ENCODE results near the gene NFIC. TPM values are rescaled to one million over a fixed set of nuclear protein-coding genes. Genes with fewer than 3 reads are reported as not detected.

NFIC gene
- polyA plus RNA-seq, 2 of the 4 experiments (the other 2 are of a cell fraction) = 2.6 to 34.9 TPM

DNA sequence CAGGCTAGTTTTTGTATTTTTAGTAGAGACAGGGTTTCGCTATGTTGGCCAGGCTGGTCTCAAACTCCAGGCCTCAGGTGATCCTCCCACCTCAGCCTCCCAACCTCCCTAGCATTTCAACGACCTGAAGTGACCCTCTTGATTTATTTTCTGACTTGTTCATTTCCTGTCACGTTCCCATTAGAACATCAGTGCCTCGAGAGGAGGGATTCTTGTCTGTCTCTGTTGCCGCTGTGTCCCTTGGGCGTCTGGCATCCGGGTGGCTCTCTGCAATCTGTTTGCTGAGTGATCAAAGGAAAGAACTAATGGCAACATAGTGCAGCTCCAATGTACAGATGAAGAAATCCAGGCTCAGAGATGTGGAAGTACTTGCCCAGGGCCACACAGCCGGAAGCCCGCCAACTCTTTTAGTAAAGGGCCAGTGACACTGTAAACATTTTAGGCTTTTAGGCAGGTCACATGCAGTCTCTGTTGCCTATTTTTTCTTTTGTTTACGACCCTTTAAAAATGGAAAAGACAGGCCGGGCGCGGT, 47.5 kb downstream of the NFIC start:
- DNase-seq (ENCODE audit: low read depth in 1 of 2, low spot score in 1 of 2) (peak in 1 of 2 experiments; percentile 37), FAIRE-seq (no peak), ATAC-seq (no peak)
- ChIA-PET CTCF (interaction anchor here (1.5 to 3.0 kb wide), 2 partner anchors 15 to 34 kb away, joined by 3 to 15 read pairs; no protein-coding TSS in a partner anchor), POLR2A (no interaction called here)
- Histone ChIP-seq H3K9me3 (no peaks in the 10 kb centered on the region), H3K27ac (peak overlapping the region in 1 of 2 experiments; percentile 35; a peak in 1 of 6 replicates), H3K4me1 (peaks cover 10% of the 10 kb centered on the region; the same call in 2 of the 3 replicates), H3K4me2 (no peak overlapping the region), H3K4me3 (no peak overlapping the region)
- 70% methylated on average over 13 of the region's 13 CpGs for WGBS (ENCODE audit: missing lambda C conversion rate)
- TF ChIP-seq NFE2L2 (conservative IDR thresholded peaks at IDR 0.05; ENCODE audit: low read length) = no peak
- TF ChIP-seq MAFK (IDR thresholded peaks at IDR 0.05; ENCODE audit: partially characterized antibody) = peak; percentile 79

DNA sequence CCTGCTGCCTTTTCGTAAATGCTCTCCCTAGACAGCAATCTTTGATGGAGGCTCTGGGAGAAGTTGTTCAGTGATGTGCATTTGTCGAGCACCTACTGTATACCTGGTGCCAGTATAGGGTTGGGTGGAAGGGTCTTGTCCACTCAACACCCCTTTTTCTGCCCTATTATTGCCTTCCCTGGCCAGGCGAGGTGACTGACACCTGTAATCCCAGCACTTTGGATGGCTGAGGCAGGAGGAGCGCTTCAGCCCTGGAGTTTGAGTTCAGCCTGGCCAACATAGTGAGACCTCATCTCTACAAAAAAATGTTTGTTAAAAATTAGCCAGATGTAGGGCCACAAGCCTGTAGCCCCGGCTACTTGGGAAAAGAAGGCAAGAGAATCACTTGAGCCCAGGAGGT, 49.3 kb downstream of the NFIC start:
- ChIA-PET POLR2A (no interaction called here), CTCF (no interaction called here)
- Histone ChIP-seq H3K4me3 (no peak overlapping the region), H3K27ac (no peak overlapping the region), H3K4me2 (no peak overlapping the region), H3K4me1 (peaks cover 10% of the 10 kb centered on the region; the same call in 2 of the 3 replicates), H3K9me3 (no peaks in the 10 kb centered on the region)
- FAIRE-seq (no peak), ATAC-seq (no peak), DNase-seq (ENCODE audit: low read depth in 1 of 2, low spot score in 1 of 2) (no peak)
- WGBS (ENCODE audit: missing lambda C conversion rate) = 74% methylated on average over 4 of the region's 5 CpGs
- TF ChIP-seq CHD4 (IDR thresholded peaks at IDR 0.05; ENCODE audit: borderline replicate concordance) = no peak
- no peak for TF ChIP-seq MAFK (IDR thresholded peaks at IDR 0.05; ENCODE audit: partially characterized antibody)
- no peak for TF ChIP-seq TFCP2L1 (CRISPR knock-in tag; IDR thresholded peaks at IDR 0.05)
- TF ChIP-seq FOSL2 (IDR thresholded peaks at IDR 0.05) = no peak
- no peak for TF ChIP-seq FOSL2 (CRISPR knock-in tag; IDR thresholded peaks at IDR 0.05)
- no peak for TF ChIP-seq JUN (IDR thresholded peaks at IDR 0.05)
- no peak for TF ChIP-seq PHF8 (IDR thresholded peaks at IDR 0.05; ENCODE audit: borderline replicate concordance, low read depth)
- no peak for TF ChIP-seq ZSCAN20 (CRISPR knock-in tag; IDR thresholded peaks at IDR 0.05)
- no peak for TF ChIP-seq ESRRA (IDR thresholded peaks at IDR 0.05; ENCODE audit: borderline replicate concordance, low read length)
- no peak for TF ChIP-seq KDM5A (IDR thresholded peaks at IDR 0.05)
- TF ChIP-seq SMC3 (IDR thresholded peaks at IDR 0.05) = no peak
- no peak for TF ChIP-seq JUNB (IDR thresholded peaks at IDR 0.05)
- TF ChIP-seq, protein P1, sequence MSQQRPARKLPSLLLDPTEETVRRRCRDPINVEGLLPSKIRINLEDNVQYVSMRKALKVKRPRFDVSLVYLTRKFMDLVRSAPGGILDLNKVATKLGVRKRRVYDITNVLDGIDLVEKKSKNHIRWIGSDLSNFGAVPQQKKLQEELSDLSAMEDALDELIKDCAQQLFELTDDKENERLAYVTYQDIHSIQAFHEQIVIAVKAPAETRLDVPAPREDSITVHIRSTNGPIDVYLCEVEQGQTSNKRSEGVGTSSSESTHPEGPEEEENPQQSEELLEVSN (IDR thresholded peaks at IDR 0.05; ENCODE audit: borderline replicate concordance, low read depth) = no peak
- TF ChIP-seq RCOR1 (IDR thresholded peaks at IDR 0.05; ENCODE audit: low read depth, low read length) = no peak
- TF ChIP-seq CEBPB (IDR thresholded peaks at IDR 0.05) = no peak
- TF ChIP-seq, protein P2, sequence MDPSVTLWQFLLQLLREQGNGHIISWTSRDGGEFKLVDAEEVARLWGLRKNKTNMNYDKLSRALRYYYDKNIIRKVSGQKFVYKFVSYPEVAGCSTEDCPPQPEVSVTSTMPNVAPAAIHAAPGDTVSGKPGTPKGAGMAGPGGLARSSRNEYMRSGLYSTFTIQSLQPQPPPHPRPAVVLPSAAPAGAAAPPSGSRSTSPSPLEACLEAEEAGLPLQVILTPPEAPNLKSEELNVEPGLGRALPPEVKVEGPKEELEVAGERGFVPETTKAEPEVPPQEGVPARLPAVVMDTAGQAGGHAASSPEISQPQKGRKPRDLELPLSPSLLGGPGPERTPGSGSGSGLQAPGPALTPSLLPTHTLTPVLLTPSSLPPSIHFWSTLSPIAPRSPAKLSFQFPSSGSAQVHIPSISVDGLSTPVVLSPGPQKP (IDR thresholded peaks at IDR 0.05; ENCODE audit: low read depth, low read length) = no peak
- TF ChIP-seq HOXA7 (CRISPR knock-in tag; IDR thresholded peaks at IDR 0.05) = no peak
- no peak for TF ChIP-seq ZNF302 (CRISPR knock-in tag; IDR thresholded peaks at IDR 0.05)
- TF ChIP-seq GATA3 (IDR thresholded peaks at IDR 0.05; ENCODE audit: borderline replicate concordance) = no peak
- TF ChIP-seq FOXS1 (CRISPR knock-in tag; IDR thresholded peaks at IDR 0.05) = no peak
- TF ChIP-seq FOSB (CRISPR knock-in tag; IDR thresholded peaks at IDR 0.05) = no peak

DNA sequence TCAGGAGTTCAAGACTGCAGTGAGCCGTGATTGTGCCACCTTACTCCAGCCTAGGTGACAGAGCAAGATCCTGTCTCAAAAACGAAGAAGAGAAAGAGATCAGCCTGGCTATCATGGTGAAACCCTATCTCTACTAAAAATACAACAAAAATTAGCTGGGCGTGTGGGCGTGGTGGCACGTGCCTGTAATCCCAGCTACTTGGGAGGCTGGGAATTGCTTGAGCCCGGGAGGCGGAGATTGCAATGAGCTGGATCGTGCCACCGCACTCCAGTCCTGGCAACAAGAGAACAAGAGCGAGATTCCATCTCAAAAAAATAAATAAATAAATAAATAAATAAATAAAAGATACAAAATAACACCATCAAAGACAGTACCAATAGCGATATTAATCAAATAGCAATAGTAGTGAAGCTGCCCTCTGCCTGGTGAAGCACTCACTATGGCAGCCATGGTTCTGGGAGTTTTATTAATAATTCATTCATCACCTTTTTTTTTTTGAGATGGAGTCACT, 53.9 kb downstream of the NFIC start:
- ATAC-seq (no peak), DNase-seq (ENCODE audit: low read depth in 1 of 2, low spot score in 1 of 2) (no peak), FAIRE-seq (no peak)
- TF ChIP-seq ZC3H11A (IDR thresholded peaks at IDR 0.05) (peak; percentile 37), HEYL (CRISPR knock-in tag; IDR thresholded peaks at IDR 0.05) (no peak)
- TF ChIP-seq, protein P1 (IDR thresholded peaks at IDR 0.05; ENCODE audit: borderline replicate concordance, low read depth) = no peak
- Histone ChIP-seq H3K4me1 (0 out of 3 replicates have a peak, but pooled peaks cover 3% of the 10 kb centered on the region), H3K4me2 (no peak overlapping the region), H3K4me3 (no peak overlapping the region), H3K27ac (no peak overlapping the region), H3K9me3 (no peaks in the 10 kb centered on the region)
- 94% methylated on average over 11 of the region's 11 CpGs for WGBS (ENCODE audit: missing lambda C conversion rate)
- CTCF ChIA-PET = interaction anchor here (0.7 to 5.6 kb wide), 8 partner anchors 9 to 65 kb away, joined by 3 to 39 read pairs (median 4); no protein-coding TSS in a partner anchor
- POLR2A ChIA-PET = interaction anchor here (0.6 kb wide), 1 partner anchor 54 kb away, joined by 4 read pairs; no protein-coding TSS in a partner anchor

All from A549 (cell line).